Fibroblast of skin of back (primary cell): ENCODE data around the gene NDUFAF8.
A peak's percentile ranks its signal among the peaks of the same experiment; 100 is the strongest.

Experiments
- DNase-seq: peaks from one replicate; pipeline ENCODE4 v3.0.0-alpha.2; 2013

NDUFAF8 gene

GRCh38 chr17:81240761-81241160 is 1.6 kb downstream of the NDUFAF8 start:
- no peak for DNase-seq

DNA sequence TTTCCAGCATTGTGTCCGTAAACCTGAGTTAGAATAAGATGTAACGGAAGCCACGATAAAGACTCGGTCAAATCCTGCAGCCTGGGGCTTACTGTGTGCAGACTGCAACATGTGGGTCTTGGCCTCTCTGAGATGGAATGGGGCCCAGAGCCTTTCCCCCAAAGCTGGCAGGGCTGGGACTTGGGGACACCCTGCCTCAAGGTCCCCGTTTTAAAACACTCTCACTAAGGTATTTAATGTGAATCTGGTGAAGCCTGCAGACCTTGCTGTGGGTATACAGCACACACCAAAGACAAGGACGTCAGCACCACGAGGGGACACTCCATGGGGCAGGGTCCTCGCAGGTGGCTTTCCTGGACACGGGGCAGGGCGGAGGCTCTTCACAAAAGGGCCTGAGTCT is 2.1 kb downstream of the NDUFAF8 start:
- no peak for DNase-seq

- DNase-seq: peak; percentile 32
Observed at GRCh38 chr17:81241648-81242420, 2.7 kb downstream of the NDUFAF8 start.

GRCh38 chr17:81242421-81243332 is 3.6 kb downstream of the NDUFAF8 start:
- no peak for DNase-seq

DNA sequence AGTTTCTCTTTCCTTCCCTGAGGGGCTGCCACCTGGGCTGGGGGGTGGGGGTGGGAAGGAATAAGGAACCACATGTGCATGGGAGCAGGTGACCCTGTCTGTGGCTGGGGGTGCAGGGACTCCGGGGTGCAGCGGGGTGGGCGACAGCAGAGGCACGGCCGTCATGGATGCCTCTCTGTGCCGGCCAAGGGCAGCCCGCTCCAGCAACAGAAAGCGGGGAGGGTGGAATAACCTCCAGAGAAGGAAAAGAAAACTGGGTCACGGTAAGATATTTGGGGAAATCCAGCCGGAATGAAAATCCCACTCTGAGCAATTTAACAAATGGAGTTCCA is 4.2 kb downstream of the NDUFAF8 start:
- no peak for DNase-seq

DNA sequence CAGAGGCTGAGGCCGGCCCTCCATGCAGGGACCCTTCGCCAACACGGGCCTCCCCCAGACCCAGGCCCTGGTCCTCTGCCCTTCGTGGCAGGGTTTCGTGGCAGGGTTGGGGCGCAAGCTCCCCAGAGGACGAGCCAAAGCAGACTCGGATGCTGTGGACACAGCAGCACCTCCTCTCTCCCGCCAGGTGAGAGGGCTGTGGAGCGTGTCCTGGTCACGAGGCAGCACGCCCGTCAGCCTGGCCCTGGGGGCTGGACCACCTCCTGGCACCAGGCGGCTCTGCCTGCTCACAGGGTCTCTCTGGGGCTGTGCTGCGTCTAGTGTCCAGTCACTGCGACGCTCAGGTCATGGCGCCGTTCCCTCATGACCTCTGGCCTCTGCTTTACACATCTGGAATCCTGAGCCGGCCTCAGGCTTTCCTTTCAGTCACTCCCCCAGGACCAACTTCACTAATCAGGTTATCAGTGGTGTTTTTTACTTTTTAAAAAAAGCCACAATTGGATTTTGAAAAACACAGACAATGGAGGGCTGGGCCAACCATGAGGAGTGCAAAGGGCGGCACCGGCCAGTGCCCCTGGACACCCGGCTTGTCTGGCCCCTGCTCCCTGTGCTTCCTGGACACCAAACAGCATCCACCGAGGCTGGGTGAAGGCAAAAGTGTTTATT is 5.4 kb downstream of the NDUFAF8 start:
- no peak for DNase-seq

GRCh38 chr17:81245024-81245664 is 6.0 kb downstream of the NDUFAF8 start:
- no peak for DNase-seq

DNA sequence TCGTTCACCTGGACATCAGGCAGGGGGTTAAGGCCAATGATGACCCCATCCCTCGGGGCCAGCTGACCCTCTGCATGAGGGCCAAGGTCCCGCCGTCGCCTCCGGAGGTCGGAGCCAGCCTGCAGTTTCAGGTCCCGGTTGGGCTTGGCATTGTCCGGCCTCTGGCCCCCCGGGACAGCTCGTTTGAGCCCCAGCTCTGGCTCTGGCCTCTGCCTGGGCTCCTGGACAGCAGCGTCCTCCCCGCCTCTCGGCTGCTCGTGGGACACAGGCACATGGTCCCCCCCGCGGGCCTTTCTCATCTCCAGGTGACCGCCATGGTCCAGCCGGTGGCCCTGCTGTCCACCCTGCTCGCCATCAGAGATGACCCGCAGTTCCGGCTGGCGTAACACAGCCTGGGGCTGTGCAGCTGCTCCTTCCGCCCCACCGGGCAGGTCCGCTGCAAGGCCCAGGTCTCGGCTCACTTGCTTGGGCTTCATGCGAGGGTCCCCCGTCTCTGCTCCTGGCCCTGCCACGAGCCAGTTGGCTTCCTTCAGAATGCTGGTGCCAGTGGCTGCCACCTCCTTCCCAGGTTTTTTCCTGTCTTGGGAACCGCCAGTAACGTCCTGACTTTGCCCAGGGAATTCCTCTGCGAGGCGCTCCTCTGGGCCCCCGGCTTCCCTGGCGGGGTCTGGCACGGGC is 6.7 kb downstream of the NDUFAF8 start:
- no peak for DNase-seq

- no peak for DNase-seq
Observed at GRCh38 chr17:81246343-81246670, 7.2 kb downstream of the NDUFAF8 start.

- no peak for DNase-seq
Observed at GRCh38 chr17:81246679-81247338, 7.7 kb downstream of the NDUFAF8 start.

GRCh38 chr17:81247339-81247990 is 8.3 kb downstream of the NDUFAF8 start:
- no peak for DNase-seq

DNA sequence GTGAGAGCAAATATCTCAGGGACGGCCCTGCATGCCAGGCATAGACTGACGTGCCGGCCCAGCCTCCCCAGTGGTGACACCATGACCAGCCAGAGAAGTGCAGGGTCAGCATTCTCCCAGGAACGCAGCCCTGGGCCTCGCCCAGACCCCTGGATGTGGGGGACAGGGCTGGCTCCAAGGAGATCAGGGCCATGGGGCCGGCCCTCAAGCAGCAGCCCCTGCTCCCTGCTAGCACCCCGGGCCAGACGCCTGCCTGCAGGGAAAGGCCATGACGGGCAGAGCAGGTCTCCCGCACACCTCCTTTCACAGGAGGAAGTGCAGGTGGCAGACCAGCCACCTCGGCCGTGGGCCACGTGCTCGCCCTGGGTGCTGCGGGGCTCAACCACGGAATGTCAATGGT is 9.5 kb downstream of the NDUFAF8 start:
- no peak for DNase-seq

DNA sequence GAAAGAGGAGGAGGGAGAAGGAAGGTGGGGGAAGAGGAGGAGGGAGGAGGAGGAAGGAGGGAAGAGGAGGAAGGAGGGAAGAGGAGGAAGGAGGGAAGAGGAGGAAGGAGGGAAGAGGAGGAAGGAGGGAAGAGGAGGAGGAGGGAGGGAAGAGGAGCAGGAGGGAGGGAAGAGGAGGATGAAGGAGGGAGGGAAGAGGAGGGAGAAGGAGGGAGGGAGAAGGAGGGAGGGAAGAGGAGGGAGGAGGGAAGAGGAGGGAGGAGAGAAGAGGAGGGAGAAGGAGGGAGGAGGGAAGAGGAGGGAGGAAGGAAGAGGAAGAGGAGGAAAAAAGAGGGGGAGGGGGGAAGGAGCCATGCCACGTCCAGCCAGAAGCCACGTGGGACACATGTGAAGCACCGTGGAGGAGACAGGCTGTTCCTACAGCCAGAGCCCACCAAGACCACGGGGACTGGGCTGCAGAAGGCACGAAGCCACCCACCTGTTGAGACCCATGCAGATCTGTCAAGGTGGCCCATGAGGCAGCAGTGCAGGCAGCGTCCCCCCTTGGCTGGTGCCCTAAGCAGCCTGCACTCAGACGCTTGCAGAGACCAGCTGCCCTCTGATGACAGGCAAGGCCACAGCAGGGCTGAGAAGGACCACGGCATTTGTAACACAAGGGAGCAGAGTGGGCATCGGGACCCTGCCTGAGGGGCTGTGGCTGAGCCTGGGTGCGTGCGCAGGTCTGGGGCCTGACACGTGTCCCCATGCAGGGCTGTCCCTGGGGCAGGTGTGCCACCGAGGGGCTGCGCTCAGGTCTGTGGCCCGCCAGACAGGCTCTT is 10.3 kb downstream of the NDUFAF8 start:
- peak; percentile 17 for DNase-seq

DNA sequence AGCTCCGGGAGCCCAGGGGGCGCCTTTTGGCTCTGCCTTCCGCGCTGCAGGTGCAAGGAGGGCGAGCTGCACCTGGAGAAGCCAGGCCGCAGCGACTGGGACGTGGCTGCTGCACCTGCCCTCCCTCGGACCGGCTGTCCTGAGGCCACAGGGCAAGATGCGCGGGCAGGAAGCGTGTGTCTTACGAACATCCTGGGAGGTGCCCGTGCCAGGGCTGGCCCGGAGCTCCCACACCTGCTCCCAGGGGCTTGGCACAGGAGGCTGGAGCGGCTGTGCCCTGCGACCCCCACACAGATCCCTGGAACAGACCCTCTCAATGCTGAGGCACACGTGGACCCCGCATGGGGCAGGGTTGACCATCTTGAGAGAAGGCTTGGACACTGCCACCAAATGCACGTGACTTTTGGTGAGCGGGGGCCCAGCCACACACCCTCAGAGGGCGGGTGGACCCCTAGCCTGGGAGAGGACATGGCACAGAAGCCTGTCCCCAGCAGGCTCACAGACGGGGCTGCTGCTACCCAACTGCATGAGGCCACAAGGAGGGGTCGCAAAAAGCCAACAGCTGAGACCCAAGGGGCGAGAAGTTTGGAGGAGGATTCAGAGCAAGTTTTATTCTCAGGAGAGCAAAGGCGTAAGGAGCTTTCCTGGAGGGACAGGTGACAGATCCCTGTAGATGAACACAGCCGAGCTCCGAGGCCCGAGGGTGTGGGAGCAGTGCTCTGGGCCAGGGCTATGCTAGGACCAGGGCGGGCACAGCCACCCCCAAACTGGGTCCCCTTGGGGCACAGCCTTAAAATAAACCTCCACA is 11.4 kb downstream of the NDUFAF8 start:
- no peak for DNase-seq

- DNase-seq: no peak
Observed at GRCh38 chr17:81251094-81251708, 12.1 kb downstream of the NDUFAF8 start.

GRCh38 chr17:81251709-81252301 is 12.7 kb downstream of the NDUFAF8 start:
- no peak for DNase-seq

GRCh38 chr17:81252326-81252986 is 13.3 kb downstream of the NDUFAF8 start:
- DNase-seq: no peak

- no peak for DNase-seq
Observed at GRCh38 chr17:81252987-81253329, 13.8 kb downstream of the NDUFAF8 start.
